ENCODE measurements around the gene ATCAY.

Gene ATCAY

GRCh38 chr19:3851254-3852176 lies 29.0 kb upstream of the ATCAY start:
- H3K4me2 ChIP-seq (ENCODE audit: insufficient read depth, low read length), result no peak overlapping the region
- H3K27ac ChIP-seq (ENCODE audit: low read length), result no peak overlapping the region
- DNase-seq, result no peak

GRCh38 chr19:3852177-3852511 lies 28.3 kb upstream of the ATCAY start:
- Histone ChIP-seq H2AFZ (ENCODE audit: low read depth, low read length) (no peak overlapping the region), H3K4me3 (ENCODE audit: low read depth in 1 of 2, low read length in 2 of 2) (no peak overlapping the region), H3K9ac (ENCODE audit: low read depth, low read length) (no peak overlapping the region), H3K79me2 (ENCODE audit: insufficient read depth, low read length) (no peaks in the 10 kb centered on the region), H3K4me2 (ENCODE audit: insufficient read depth, low read length) (no peak overlapping the region), H3K27ac (ENCODE audit: low read length) (no peak overlapping the region), H3K4me1 (ENCODE audit: insufficient read depth, low read length) (no peaks in the 10 kb centered on the region), H4K20me1 (ENCODE audit: insufficient read depth, low read length) (no peaks in the 10 kb centered on the region), H3K36me3 (ENCODE audit: insufficient read depth, low read length) (no peaks in the 10 kb centered on the region), H3K9me3 (ENCODE audit: insufficient read depth, low read length, severe bottlenecking) (no peaks in the 10 kb centered on the region), H3K27me3 (ENCODE audit: insufficient read depth, low read length, poor library complexity) (no peaks in the 10 kb centered on the region)
- DNase-seq, result no peak
- TF ChIP-seq CTCF (IDR thresholded peaks at IDR 0.05; ENCODE audit: borderline replicate concordance, extremely low read depth, low read length, poor library complexity, severe bottlenecking), result no peak
- TF ChIP-seq EZH2 (IDR thresholded peaks at IDR 0.05; ENCODE audit: borderline replicate concordance, low read depth, low read length, severe bottlenecking), result no peak
- ATAC-seq (ENCODE audit: insufficient read depth, low read depth), result no peak

More at GRCh38 chr19:3851254-3852176, 29.0 kb upstream of the ATCAY start:
- no peaks in the 10 kb centered on the region for H3K4me1 ChIP-seq (ENCODE audit: insufficient read depth, low read length)
- no peak overlapping the region for H3K9ac ChIP-seq (ENCODE audit: low read depth, low read length)
- no peak for TF ChIP-seq EZH2 (IDR thresholded peaks at IDR 0.05; ENCODE audit: borderline replicate concordance, low read depth, low read length, severe bottlenecking)
- no peak for TF ChIP-seq CTCF (IDR thresholded peaks at IDR 0.05; ENCODE audit: borderline replicate concordance, extremely low read depth, low read length, poor library complexity, severe bottlenecking)
- no peak overlapping the region for H2AFZ ChIP-seq (ENCODE audit: low read depth, low read length)
- H3K4me3 ChIP-seq (ENCODE audit: low read depth in 1 of 2, low read length in 2 of 2), result no peak overlapping the region
- no peaks in the 10 kb centered on the region for H4K20me1 ChIP-seq (ENCODE audit: insufficient read depth, low read length)
- no peak for ATAC-seq (ENCODE audit: insufficient read depth, low read depth)
- H3K36me3 ChIP-seq (ENCODE audit: insufficient read depth, low read length), result no peaks in the 10 kb centered on the region
- no peaks in the 10 kb centered on the region for H3K79me2 ChIP-seq (ENCODE audit: insufficient read depth, low read length)
- H3K9me3 ChIP-seq (ENCODE audit: insufficient read depth, low read length, severe bottlenecking), result no peaks in the 10 kb centered on the region
- H3K27me3 ChIP-seq (ENCODE audit: insufficient read depth, low read length, poor library complexity), result no peaks in the 10 kb centered on the region

- no peak for ATAC-seq (ENCODE audit: insufficient read depth, low read depth)
- Histone ChIP-seq H3K36me3 (ENCODE audit: insufficient read depth, low read length) (no peaks in the 10 kb centered on the region), H3K9me3 (ENCODE audit: insufficient read depth, low read length, severe bottlenecking) (no peaks in the 10 kb centered on the region), H2AFZ (ENCODE audit: low read depth, low read length) (no peak overlapping the region), H3K4me2 (ENCODE audit: insufficient read depth, low read length) (no peak overlapping the region), H3K79me2 (ENCODE audit: insufficient read depth, low read length) (no peaks in the 10 kb centered on the region), H3K4me3 (ENCODE audit: low read depth in 1 of 2, low read length in 2 of 2) (no peak overlapping the region), H4K20me1 (ENCODE audit: insufficient read depth, low read length) (no peaks in the 10 kb centered on the region), H3K27ac (ENCODE audit: low read length) (no peak overlapping the region), H3K4me1 (ENCODE audit: insufficient read depth, low read length) (no peaks in the 10 kb centered on the region), H3K27me3 (ENCODE audit: insufficient read depth, low read length, poor library complexity) (no peaks in the 10 kb centered on the region), H3K9ac (ENCODE audit: low read depth, low read length) (no peak overlapping the region)
- TF ChIP-seq CTCF (IDR thresholded peaks at IDR 0.05; ENCODE audit: borderline replicate concordance, extremely low read depth, low read length, poor library complexity, severe bottlenecking) (peak; percentile 43), EZH2 (IDR thresholded peaks at IDR 0.05; ENCODE audit: borderline replicate concordance, low read depth, low read length, severe bottlenecking) (no peak)
- DNase-seq, result peak; percentile 14
Observed at GRCh38 chr19:3852614-3853254, 27.8 kb upstream of the ATCAY start.
